HG03097 (cell line): Measurements from ENCODE around the gene BARX1.
"Not testable (repeated sequence)": the region's sequence is repeated elsewhere in the genome, so short reads cannot be mapped to it uniquely, and the experiment has no call there.

Source experiments
- ATAC-seq: cut with Tn5 transposase; IDR thresholded peaks from one replicate; pipeline ENCODE4 v1.9.1; 2021; ENCODE audit not compliant: unreplicated experiment, low FRiP score

Gene BARX1

DNA sequence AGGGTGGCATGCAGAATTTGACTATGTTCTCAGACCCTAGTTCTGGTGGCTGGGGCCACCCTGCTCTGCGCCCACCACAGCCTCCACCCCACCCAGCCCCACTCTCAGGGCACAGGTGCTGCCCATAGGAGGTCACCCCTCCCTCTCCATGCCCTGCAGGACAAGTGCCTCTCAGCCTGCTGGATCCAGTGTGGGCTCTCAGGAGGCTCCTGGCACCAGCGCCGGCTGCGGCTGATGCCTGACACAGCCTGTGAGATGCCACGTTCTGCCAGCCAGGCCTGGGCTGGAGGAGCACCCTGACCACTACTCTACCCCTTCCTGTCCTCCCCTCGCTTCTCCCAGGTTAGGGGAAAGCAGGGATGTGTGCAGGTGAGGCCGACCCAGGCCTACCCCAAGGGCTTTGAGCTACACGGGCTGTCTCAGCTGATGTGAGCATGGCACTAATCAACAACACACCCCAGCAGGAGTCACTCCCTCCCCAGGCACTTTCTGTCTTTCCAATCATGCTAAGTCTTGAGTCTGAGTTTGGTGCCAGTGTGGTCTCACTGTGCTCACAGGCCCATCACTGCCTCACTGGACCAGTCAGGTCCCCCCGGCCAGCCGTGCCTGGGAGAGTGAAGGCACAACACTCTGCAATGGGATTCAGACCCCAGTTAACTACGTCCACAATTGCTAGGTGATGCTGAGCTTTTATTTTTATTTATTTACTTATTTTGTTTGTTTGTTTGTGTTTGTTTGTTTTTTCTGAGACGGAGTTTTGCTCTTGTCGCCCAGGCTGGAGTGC, 12.1 kb upstream of the BARX1 start:
- no peak for ATAC-seq

DNA sequence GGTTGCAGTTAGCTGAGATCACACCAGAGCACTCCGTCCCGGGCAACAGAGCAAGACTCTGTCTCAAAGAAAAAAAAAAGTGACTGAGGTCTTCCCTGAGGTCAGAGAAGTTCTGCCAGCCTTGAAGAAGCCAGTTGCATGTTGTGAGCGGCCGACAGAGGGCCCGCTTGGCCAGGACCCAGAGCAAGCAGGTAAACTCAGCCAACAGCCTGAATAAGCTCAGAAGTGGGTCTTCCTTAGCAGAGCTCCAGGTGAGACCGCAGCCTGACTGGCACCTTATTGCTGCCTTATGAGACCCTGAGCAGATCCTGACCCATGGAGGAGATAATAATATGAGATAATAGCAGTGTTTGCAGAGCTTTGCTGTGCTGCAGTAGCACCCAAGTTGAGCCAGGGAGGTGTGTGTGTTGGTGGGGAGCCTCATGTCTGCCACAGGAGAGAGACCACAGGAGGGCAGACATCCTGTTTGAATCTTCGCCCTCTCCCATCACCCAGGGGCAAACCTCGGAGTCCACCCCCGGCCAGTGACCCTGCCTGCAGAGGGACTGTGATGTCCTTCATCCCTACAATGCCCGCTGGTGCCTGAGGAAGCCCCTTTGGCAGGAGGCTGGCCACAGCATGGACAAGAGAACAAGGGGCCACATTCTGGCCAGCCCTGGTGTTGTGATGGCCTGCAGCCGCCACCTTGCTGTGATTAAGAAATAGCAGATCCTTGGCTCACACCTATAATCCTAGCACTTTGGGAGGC, 10.8 kb upstream of the BARX1 start:
- no peak for ATAC-seq

DNA sequence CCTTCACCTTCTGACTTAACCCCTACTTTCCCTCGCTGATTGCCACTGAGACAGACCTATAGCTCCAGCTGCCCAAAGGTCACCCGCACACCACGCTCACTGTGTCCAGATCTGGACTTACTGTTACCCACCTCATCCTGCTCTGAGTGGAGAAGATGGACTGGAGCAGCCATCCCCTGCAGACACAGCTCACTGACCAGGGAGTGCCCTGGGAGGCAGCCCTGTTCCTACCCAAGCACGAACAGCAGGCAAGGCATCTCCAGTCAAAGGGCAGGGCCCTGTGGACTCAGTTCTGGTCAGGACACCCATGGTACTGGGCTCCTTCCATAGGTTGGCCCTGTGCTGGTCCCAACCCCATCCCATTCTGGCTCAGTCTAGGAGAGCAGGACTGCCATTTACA, 9.5 kb upstream of the BARX1 start:
- ATAC-seq: no peak

DNA sequence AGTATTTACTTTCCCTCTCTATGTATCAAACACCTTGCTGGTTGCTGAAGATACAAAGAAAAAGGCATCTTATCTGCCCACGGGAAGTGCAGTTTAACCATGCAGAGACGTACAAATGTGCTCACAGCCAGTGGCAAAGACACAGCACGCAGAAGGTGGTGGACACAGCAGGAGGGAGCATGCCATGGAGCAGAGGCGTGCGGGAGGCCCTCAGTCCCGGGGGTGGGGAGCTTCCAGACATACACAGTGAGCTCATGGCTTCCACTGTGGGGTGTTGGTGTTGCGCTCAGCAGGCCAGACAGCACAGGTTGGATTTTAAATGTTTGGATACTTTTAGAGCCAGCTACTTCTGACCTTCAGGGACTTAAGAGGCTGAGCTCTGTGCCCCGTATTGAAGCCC, 8.8 kb upstream of the BARX1 start:
- ATAC-seq: no peak

DNA sequence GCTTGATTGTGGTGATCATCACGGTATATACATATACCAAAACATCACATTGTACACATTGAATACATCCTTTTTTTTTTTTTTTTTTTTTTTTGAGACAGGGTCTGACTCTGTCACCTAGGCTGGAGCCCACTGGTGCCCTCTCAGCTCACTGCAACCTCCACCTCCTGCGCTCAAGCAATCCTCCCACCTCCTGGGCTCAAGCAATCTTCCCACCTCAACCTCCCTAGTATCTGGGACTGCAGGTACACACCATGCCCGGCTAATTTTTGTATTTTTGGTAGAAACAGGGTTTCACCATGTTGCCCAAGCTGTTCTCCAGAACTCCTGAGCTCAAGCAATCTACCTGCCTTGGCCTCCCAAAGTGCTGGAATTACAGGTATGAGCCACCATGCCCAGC, 8.3 kb upstream of the BARX1 start:
- not testable (repeated sequence) for ATAC-seq

DNA sequence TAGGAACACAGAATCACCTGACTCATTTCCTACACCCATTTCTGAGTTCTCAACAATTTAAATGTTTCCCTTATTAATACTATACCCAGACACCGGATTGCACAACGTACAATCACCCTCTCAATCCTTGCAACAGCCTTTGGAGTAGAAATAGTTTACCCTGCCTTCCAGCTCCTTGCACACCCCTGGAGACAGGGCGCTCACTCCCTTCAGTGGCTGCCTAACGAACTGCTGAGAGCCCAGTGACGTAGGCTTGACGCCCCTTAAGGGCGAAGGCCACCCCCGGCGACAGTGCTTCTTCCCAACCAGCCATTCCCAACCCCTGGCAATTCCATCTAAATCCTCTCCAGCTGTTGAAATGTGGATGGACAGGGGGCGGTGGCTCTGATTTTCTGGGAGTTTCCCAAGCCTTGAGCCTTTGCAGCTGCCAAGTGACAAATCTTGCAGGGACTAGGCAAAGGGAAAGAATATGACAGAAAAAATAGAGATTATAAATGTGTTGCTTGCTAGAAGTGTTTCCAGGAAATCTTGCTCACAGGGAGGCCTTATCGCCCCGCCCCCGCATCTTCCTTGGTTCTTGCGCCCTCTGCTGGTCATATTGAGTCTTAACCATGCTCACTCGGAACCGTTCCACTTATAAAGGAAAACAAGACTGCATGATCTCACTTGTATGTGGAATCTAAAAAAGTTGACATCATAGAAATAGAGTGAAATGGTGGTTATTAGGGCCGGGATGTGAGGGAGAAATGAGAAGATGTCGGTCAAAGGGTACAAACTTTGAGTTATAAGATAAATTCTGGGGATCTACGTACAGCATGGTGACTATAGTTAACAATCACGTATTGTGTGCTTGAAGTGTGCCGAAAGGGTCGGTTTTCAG, 7.6 kb upstream of the BARX1 start:
- no peak for ATAC-seq

DNA sequence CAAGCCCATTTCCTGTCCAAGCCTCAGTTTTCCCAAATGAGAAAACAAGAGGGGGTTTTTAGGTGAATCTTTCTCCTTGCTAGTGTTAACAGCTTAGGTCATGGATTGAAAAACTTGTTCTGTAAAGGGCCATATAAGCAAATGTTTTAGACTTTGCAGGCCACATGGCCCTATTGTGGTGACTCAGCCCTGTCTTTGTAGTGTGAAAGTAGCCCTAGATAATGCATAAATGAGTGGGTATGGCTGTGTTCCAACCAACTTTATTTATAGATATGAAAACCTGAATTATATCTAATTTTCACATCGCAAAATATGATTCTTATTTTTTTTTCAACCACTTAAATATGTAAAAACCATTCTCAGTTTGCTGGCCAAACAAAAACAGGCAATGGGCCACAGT, 6.9 kb upstream of the BARX1 start:
- no peak for ATAC-seq

DNA sequence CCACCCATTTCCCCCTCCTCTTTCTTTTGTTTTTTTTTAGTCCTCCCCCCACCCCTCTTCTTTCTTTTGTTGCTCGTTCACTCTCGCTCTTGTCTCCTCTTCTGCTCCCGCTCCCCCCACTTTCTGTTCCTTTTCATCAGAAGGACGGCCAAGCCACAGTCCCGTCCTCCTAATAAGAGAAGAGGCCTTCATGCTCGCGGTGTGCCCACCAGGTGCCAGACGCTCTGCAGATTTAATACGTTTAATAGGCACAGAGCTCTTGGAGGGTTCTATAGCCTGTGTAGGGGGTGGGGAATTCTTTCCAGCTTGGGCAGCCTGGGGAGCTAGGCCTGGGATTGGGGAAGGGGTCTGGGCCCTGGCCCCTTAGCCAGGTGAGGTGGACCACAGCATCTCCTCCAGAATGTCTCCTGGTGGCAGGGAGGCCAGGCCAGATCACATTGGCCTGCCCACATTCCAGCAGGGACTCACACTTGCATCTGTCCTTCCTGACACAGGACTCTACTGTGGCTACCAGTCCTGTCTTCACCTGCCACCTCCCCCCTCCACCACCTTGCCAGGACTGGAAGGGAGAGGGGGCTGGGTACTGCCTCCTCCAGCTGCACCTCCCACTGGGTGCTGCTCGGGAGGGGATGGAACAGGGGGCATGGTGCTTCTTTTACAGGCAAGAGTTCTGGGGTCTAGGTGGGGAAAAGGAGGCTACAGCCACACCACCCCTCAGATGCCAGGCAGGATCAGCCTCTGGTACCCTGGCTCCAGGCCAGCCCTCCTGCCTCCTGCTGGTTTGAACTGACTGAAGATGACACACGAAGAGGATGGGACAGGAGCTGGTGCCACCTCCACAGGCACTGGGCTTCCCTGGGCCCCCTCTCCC, 6.1 kb upstream of the BARX1 start:
- no peak for ATAC-seq

DNA sequence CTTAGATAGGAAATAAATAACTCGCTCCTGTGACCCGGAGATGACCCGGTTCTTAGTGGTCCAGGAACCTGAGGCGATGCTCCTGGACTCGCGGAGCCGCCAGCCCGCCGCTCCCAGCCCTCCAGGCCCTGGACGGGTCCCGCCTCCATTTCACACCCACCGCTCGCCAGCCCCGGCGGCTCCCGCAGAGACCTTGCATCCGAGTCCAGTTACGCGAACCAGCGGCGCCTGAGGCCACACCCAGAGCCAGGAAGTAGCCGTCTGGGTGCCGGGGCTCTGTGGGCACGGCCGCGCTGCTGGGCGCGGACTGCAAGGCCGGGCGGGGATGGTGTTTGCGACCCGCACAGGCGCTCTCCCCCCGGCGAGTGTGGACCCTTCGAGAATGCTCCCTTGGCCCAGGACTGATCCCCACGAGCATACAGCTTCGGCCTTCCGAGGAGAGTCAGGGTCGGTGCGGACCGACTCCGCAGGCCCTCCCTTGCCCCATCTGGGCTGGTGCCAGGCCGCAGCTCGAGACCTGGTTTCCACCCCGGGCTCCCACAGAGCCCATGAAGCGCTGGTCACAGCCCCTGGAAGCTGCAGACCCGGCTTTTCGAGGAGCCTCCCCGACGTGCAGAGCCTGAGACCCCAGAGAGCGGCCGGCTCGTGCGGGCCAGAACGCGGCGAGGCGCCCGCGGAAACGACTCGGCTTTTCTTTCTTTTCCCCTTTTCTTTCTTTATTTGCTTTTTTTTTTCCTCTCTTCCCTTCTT, 5.2 kb upstream of the BARX1 start:
- no peak for ATAC-seq

DNA sequence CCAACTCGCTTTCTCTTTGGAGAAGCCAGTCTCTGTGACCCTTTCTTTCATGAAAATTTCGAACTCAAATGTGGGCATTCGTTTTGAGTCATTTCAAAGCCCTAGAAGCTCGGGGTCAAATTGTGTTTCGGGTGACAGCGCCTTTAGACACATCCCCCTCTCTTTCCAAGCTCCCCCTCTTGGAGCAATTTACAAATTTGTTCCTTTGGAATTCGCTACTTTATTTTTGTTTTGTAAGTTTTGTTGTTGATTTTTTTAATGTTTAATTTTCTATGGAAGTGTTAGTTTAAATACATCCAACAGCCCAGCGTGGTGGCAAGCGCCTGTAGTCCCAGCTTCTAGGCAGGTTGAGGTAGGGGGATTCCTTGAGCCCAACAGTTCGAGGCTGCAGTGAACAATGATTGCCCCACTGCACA, 4.6 kb upstream of the BARX1 start:
- no peak for ATAC-seq

DNA sequence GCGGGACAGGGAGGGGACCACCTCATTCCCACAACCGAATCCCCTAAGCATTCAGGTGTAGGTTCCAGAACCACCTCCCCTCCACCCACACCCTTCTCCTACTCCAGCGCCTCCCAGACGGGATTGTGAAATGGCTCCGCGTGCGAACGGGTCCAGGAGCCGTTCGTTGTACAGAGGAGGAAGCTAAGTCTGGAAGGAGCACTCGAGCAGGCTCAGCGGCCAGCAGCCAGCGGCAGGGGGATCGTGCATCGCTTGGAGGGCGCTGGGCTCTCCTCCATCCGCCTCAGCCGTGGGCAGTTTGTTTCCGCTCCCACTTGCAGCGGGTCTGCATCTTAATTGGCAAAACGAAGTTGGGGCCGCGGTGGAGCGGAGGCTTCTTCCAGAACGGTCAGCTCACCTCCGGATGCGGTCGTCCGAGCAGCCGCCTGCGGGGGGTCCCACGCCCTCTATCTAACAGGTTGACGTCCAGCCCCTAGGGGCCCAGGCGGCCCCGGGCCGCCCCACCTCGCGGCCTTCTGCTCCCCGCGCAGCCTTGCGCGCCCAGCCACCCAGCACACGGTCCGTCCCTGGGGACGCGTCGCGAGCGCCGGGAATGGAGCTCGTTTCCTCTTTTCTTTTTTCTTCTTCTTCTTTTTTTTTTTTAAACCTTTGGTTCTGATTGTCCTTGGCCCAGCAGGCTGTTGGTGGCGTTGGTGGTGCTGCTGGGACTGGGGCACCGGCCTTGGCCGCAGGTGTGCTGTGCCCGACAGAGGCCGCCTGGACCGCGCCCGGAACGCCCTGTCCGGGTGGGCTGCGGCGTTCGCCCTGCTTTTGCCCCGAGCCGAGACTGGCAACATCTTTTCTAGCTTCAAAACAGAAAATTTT, 3.9 kb upstream of the BARX1 start:
- no peak for ATAC-seq

DNA sequence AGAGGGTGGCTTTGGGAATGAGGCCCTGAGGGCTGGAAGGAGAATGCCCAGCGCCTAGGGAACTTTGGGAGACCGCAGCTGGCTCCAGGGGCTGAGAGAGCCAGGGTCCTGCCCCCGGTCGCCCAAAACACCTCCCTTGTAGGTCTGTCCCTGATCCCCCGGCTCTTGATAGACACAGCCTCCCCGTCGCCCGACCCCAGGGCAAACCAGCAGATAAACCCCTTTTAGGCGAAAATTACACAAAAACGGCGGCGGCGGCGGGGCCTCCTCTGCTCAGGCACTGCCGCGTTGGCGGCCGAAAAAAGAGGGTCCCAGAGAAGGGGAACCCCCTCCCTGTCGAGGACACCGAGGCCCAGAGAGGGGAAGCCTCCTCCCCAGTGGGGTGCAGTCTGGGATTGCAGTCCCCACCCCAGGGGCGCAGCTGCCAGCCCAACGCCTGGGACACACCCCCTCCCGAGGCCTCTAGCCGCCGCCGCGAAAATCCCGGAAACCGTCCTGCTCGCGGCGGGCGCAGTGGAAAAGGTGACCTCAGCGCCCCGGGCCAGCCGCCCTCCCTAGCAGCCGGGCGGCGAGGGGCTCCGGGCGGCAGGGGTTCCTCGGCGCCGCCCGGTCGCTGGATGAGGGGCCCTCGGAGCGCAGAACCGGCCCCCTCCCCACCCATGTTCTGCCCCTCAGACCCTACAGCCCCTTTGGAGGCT, 3.1 kb upstream of the BARX1 start:
- no peak for ATAC-seq

DNA sequence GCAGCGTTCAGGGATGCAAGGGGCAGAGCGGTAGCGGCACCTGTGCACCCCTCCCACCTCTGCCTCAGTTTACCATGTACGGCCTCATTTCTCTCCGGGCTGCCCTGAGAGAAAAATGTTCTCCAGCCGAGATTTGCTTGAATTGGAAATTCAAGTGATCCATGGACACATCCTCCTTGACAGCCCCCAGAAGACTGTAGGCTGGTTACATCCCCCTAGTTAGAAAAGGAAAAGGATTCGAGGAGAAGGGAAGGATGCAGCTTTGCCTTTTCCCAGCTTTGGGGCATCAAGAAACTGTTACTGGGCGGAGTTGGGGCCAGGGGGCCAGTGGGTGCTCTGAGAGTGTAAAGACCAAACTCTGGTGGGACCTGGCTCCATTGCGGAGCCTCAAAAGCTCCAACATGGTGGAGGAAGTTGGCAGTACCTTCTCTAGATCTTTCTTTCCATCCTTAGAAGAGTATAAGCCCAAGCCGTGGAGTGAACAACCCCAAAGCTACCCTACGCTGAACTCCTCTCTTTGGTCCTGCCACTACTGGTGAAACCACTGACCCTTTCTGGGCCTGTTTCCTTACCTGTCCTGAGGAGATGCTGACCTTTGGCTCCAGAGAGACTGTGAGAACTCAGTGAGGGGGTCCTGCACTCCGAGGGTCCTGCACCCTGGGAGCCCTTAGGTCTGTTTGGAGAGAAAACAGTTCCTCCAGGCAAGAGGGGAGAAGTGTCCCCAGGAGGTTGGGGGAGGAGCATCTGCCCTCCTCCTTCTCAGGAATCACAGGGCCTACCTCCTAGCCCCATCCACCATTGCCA, 1.0 kb upstream of the BARX1 start:
- no peak for ATAC-seq

DNA sequence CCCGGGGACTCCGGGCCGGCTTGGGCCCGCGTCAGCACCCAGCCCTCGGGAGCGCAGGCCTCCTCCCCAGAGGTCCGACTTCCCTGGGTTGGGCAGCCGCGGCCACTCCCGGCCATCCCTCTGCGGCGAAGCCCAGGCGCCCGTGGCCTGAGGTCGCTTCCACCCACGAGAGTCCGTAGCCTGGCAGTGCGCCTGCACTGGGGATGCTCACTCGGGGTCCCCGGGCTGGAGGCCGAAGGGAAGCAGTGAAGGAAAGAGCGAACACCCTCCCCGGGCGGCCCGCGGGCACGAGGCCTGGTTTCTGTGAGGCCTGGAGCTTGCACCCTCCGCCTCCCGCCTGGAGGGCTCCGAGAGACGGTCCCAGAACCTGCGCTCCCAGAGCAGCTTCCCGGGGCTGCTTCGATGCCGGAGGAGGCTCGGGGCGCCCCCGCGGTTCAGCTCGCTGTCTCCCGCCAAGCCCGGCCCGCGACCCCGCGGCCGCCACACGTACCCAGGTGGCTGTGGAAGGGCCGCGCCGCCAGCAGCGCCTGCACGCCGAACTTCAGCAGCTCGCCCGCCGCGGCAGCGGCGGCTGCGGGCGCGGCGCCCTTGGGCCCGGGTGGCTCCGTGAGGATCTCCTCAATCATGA, 607 bp downstream of the BARX1 start:
- ATAC-seq: no peak

DNA sequence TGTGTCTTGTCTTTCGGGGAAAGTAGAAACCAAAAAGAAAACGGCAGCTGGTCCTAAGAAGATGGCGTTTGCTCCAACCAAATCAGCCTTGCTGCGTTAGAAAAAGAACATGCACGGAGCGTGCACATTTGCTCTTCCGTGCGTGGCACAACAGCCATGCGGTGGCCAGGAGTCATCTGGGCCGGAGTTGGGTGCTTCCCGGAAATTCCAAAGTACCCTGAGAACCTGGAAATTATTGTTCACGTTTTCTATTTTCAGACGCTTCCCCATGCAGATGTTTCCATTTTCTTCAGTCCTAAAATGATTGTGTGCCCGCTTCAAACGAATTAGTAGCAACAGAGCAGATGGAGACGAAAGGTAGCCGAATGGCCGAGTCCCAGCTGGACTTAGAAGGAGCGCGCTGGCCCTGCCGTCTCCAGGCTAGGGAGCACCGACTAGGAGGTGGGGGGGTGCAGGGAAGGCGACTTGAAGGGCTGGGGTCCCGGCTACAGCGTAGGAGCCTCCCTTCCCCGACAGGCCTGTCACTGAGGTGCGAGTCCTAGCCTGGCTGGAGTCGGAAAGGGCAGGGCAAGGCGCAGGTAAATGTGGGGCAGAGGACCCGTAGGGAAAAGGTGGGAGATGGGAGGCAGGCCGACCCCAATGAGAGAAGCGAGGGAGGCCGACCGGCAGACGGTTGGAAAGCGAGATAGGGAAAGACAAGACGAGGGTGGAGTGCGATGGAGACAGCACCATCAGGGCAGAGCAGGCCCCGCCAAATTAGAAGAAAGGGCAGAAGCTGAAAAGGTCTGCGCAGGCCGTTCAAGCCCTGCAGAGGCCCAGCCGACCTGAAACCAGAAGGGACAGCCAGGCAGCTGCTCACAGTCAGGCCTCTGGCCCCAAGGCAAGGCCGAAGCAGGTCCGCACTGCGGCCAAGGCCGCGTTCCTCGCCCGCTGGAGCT, 1.4 kb downstream of the BARX1 start:
- ATAC-seq: no peak
